Measurements from ENCODE around the gene PRKAR1B. TPM values are rescaled to one million over a fixed set of nuclear protein-coding genes. Genes with fewer than 3 reads are reported as not detected.

Gene PRKAR1B
- total and polyA plus RNA-seq, 10 of the 15 experiments (the other 5 are each of a cell fraction or from before 2014, with no cell fraction given), result 1.4 to 45.6 (median 19.3) TPM

DNA sequence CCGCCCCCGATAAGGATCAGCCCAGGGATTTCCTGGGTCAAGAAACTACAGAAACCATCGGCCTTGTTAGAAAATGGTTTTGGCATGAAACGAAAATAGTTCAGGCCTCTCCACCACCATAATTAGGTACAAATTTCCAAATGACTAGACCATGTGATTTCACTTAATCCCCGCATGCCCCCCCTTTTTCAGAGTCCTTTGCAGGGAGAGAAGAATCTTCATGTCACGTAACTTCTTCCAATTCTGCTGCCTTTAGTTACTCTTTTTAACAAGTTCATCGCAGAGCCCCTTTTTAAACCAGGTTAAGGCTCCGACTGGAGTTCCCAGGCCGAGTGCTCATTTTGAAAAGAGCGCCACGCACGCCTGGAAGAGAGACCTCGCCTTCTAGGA, 210.9 kb downstream of the PRKAR1B start:
- WGBS (ENCODE audit: insufficient coverage, insufficient replicate concordance, low lambda C conversion rate, missing lambda C conversion rate), result 10% methylated on average over 12 of the region's 13 CpGs
- TF ChIP-seq RUNX3 (IDR thresholded peaks at IDR 0.05; ENCODE audit: low read length) (peak; percentile 28), EZH2 (IDR thresholded peaks at IDR 0.05; ENCODE audit: borderline replicate concordance, control insufficient read depth, low read depth, low read length) (no peak), POU2F2 (IDR thresholded peaks at IDR 0.05; ENCODE audit: borderline replicate concordance, low read depth, low read length) (no peak), EGR1 (IDR thresholded peaks at IDR 0.05; ENCODE audit: borderline replicate concordance in 1 of 2, low read depth in 2 of 2, low read length in 2 of 2) (0 out of 3 replicates have a peak, but pooled peaks of 1 of the 2 experiments have one; percentile 16)
- TF ChIP-seq, protein P1, sequence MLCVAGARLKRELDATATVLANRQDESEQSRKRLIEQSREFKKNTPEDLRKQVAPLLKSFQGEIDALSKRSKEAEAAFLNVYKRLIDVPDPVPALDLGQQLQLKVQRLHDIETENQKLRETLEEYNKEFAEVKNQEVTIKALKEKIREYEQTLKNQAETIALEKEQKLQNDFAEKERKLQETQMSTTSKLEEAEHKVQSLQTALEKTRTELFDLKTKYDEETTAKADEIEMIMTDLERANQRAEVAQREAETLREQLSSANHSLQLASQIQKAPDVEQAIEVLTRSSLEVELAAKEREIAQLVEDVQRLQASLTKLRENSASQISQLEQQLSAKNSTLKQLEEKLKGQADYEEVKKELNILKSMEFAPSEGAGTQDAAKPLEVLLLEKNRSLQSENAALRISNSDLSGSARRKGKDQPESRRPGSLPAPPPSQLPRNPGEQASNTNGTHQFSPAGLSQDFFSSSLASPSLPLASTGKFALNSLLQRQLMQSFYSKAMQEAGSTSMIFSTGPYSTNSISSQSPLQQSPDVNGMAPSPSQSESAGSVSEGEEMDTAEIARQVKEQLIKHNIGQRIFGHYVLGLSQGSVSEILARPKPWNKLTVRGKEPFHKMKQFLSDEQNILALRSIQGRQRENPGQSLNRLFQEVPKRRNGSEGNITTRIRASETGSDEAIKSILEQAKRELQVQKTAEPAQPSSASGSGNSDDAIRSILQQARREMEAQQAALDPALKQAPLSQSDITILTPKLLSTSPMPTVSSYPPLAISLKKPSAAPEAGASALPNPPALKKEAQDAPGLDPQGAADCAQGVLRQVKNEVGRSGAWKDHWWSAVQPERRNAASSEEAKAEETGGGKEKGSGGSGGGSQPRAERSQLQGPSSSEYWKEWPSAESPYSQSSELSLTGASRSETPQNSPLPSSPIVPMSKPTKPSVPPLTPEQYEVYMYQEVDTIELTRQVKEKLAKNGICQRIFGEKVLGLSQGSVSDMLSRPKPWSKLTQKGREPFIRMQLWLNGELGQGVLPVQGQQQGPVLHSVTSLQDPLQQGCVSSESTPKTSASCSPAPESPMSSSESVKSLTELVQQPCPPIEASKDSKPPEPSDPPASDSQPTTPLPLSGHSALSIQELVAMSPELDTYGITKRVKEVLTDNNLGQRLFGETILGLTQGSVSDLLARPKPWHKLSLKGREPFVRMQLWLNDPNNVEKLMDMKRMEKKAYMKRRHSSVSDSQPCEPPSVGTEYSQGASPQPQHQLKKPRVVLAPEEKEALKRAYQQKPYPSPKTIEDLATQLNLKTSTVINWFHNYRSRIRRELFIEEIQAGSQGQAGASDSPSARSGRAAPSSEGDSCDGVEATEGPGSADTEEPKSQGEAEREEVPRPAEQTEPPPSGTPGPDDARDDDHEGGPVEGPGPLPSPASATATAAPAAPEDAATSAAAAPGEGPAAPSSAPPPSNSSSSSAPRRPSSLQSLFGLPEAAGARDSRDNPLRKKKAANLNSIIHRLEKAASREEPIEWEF (IDR thresholded peaks at IDR 0.05; ENCODE audit: insufficient replicate concordance, low read depth, low read length), result no peak
- Histone ChIP-seq H3K4me3 (no peak overlapping the region), H3K79me2 (ENCODE audit: control insufficient read depth, insufficient read depth, low read length) (no peaks in the 10 kb centered on the region), H2AFZ (ENCODE audit: control insufficient read depth, low read depth, low read length) (no peak overlapping the region), H3K9ac (ENCODE audit: control insufficient read depth, insufficient read depth, low read length) (no peak overlapping the region), H3K9me3 (replicated peaks; ENCODE audit: control insufficient read depth, insufficient read depth, low read length) (no peaks in the 10 kb centered on the region), H3K36me3 (ENCODE audit: control insufficient read depth in 2 of 2, insufficient read depth in 2 of 2, low read length in 1 of 2) (no peaks in the 10 kb centered on the region; a peak in 1 of 4 replicates), H3K4me1 (ENCODE audit: control insufficient read depth, insufficient read depth, low read length) (no peaks in the 10 kb centered on the region), H3K27ac (ENCODE audit: control insufficient read depth, insufficient read depth) (no peak overlapping the region), H4K20me1 (ENCODE audit: control insufficient read depth, insufficient read depth) (no peaks in the 10 kb centered on the region), H3K4me2 (ENCODE audit: control insufficient read depth, insufficient read depth) (peak overlapping the region; percentile 60; the same call in 1 of the 2 replicates), H3K27me3 (replicated peaks in 1 of 2; ENCODE audit: control insufficient read depth in 2 of 2, insufficient read depth in 2 of 2, low read length in 1 of 2) (peaks cover 0 to under 1% of the 10 kb centered on the region in 2 experiments; a peak in 3 of 4 replicates)
- in situ Hi-C loops (cut with MboI), result no loop called here
- intact Hi-C loops (cut with micrococcal nuclease; ENCODE audit: unreplicated experiment), result no loop called here
- ChIA-PET CTCF (no interaction called here), POLR2A (interaction anchor here (0.8 kb wide), 1 partner anchor 16 kb away, joined by 4 read pairs; no protein-coding TSS in a partner anchor), SMC1A (ENCODE audit: uncharacterized antibody, unreplicated experiment) (no interaction called here), RAD21 (ENCODE audit: unreplicated experiment) (interaction anchor here (1.0 to 1.2 kb wide), 2 partner anchors 16 to 85 kb away, joined by 4 read pairs; no protein-coding TSS in a partner anchor)
- BruUV-seq (replicated peaks), result no TSS peak
- FAIRE-seq (no peak), DNase-seq (ENCODE audit: low read depth, low spot score) (no peak), ATAC-seq (no peak)

All from GM12878 (cell line).